Activated CD4-positive, alpha-beta T cell treated with anti-CD3 and anti-CD28 coated beads, Interleukin-2, amount 50 U/mL, for 4 hours (primary cell): ENCODE measurements around the gene DDRGK1.
A peak's percentile ranks its signal among the peaks of the same experiment; 100 is the strongest.
"Not testable (repeated sequence)": the region's sequence is repeated elsewhere in the genome, so short reads cannot be mapped to it uniquely, and the experiment has no call there.

Experiments
- DNase-seq, 2 experiments: peaks; one replicate each; pipeline ENCODE4 v3.0.0-alpha.2; 2020

DDRGK1 gene

GRCh38 chr20:3210346-3210745 lies 5.9 kb upstream of the DDRGK1 start:
- no peak for DNase-seq

GRCh38 chr20:3209946-3210317 lies 5.5 kb upstream of the DDRGK1 start:
- DNase-seq: no peak

GRCh38 chr20:3209257-3209945 lies 4.9 kb upstream of the DDRGK1 start, which contains the start of gene ITPA:
Gene ITPA, plus strand, starts transcription at chr20:3209498. Its CDS starts 54 bp downstream, at chr20:3209552.
- DNase-seq: peak; percentile 34 to 43

GRCh38 chr20:3208786-3209256 lies 4.3 kb upstream of the DDRGK1 start:
- DNase-seq: no peak

- DNase-seq: peak in 1 of 2 experiments; percentile 12
These were observed 963 bp downstream of the DDRGK1 start for GRCh38 chr20:3203315-3204123.

GRCh38 chr20:3202965-3203314 lies 1.5 kb downstream of the DDRGK1 start:
- no peak for DNase-seq

- no peak for DNase-seq
These were observed 4.3 kb downstream of the DDRGK1 start for GRCh38 chr20:3199976-3200755.

- DNase-seq: no peak
These were observed 5.3 kb downstream of the DDRGK1 start for GRCh38 chr20:3199206-3199605.

- no peak for DNase-seq
These were observed 8.8 kb downstream of the DDRGK1 start for GRCh38 chr20:3195590-3196237.

GRCh38 chr20:3194617-3195280 lies 9.7 kb downstream of the DDRGK1 start:
- no peak for DNase-seq

- no peak for DNase-seq
These were observed 10.5 kb downstream of the DDRGK1 start for GRCh38 chr20:3193806-3194616.

GRCh38 chr20:3192226-3193015 lies 12.1 kb downstream of the DDRGK1 start:
- DNase-seq: no peak

GRCh38 chr20:3190681-3191111 lies 13.8 kb downstream of the DDRGK1 start:
- DNase-seq: no peak

- no peak for DNase-seq
These were observed 14.8 kb downstream of the DDRGK1 start for GRCh38 chr20:3189561-3190131.

- DNase-seq: no peak
These were observed 15.6 kb downstream of the DDRGK1 start for GRCh38 chr20:3188823-3189413.

- DNase-seq: not testable (repeated sequence)
These were observed 16.6 kb downstream of the DDRGK1 start for GRCh38 chr20:3187861-3188260.

GRCh38 chr20:3183896-3184612 lies 20.4 kb downstream of the DDRGK1 start:
- no peak for DNase-seq

GRCh38 chr20:3182429-3182828 lies 22.1 kb downstream of the DDRGK1 start:
- not testable (repeated sequence) for DNase-seq

- DNase-seq: no peak
These were observed 23.2 kb downstream of the DDRGK1 start for GRCh38 chr20:3181270-3181669.
